Fibroblast of lung (primary cell): Measurements from ENCODE around the gene RTN4.

ENCODE experiments used
- EZH2 ChIP-seq: IDR thresholded peaks from 2 replicates; pipeline ENCODE4 v1.5.1; 2012; ENCODE audit warnings: low read length, control low read depth, mild to moderate bottlenecking; ENCODE audit errors: missing control alignments
- TF ChIP-seq, protein P1 (sequence below), 2 donors: IDR thresholded peaks in 1 of 2; conservative IDR thresholded peaks in 1 of 2; 1 replicate in 1 of 2; 2 replicates in 1 of 2; pipeline ENCODE4 v1.5.1; 2011 to 2012; ENCODE audit warnings: low read length in 2 of 2, control low read depth in 1 of 2, inconsistent platforms in 1 of 2, low read depth in 1 of 2, mild to moderate bottlenecking in 1 of 2

DNA sequence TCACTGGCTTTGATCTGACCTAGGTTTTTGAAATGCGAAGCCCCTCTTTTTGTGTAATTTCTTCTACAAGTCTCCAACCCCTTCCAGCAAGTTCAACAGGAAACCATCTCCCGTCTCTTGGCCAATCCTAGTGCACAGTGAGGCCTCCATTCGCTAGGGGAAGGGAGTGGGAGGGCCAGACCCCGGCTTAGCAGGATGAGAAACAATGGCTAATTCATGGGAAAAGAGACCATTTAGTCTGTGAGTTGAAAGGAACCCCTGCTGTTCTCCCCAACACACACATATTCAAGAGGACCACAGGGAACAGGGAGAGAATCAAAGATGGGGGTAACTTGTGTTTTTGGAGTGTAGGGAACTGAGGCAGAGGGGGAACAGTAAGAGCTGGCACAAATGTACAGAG is 83.0 kb downstream of the RTN4 start:
- TF ChIP-seq, protein P1, sequence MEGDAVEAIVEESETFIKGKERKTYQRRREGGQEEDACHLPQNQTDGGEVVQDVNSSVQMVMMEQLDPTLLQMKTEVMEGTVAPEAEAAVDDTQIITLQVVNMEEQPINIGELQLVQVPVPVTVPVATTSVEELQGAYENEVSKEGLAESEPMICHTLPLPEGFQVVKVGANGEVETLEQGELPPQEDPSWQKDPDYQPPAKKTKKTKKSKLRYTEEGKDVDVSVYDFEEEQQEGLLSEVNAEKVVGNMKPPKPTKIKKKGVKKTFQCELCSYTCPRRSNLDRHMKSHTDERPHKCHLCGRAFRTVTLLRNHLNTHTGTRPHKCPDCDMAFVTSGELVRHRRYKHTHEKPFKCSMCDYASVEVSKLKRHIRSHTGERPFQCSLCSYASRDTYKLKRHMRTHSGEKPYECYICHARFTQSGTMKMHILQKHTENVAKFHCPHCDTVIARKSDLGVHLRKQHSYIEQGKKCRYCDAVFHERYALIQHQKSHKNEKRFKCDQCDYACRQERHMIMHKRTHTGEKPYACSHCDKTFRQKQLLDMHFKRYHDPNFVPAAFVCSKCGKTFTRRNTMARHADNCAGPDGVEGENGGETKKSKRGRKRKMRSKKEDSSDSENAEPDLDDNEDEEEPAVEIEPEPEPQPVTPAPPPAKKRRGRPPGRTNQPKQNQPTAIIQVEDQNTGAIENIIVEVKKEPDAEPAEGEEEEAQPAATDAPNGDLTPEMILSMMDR (conservative IDR thresholded peaks at IDR 0.05 in 1 of 2, IDR thresholded peaks at IDR 0.05 in 1 of 2; ENCODE audit: low read depth in 1 of 2, low read length in 2 of 2): no peak
- no peak for TF ChIP-seq EZH2
